Activated CD8-positive, alpha-beta memory T cell treated with anti-CD3 and anti-CD28 coated beads, Interleukin-2, amount 50 U/mL, for 24 hours (primary cell): ENCODE measurements around the gene GPS1.

Source experiments
- DNase-seq: peaks from one replicate; pipeline ENCODE4 v3.0.0-alpha.2; 2020; ENCODE audit errors: extremely low read depth

The GPS1 gene

GRCh38 chr17:82103553-82104451 lies 52.1 kb downstream of the GPS1 start:
- no peak for DNase-seq

GRCh38 chr17:82104797-82105416 lies 53.2 kb downstream of the GPS1 start:
- no peak for DNase-seq

- DNase-seq, result no peak
These were observed 53.8 kb downstream of the GPS1 start for GRCh38 chr17:82105417-82105881.

GRCh38 chr17:82105882-82106687 lies 54.4 kb downstream of the GPS1 start:
- no peak for DNase-seq

GRCh38 chr17:82106688-82107305 lies 55.1 kb downstream of the GPS1 start:
- DNase-seq, result no peak
